HFFc6 (cell line): Measurements from ENCODE around the gene FSTL4. TPM values are rescaled to one million over a fixed set of nuclear protein-coding genes. Genes with fewer than 3 reads are reported as not detected.

Experiments
- DNase-seq: peaks from one replicate; pipeline ENCODE4 v3.0.0-alpha.2; 2018
- H3K27ac Mint-ChIP-seq: 2 replicates; pipeline ENCODE4 v1.8.0; 2020; ENCODE audit warnings: mild to moderate bottlenecking, mixed read lengths
- H3K27me3 Mint-ChIP-seq: 2 replicates; pipeline ENCODE4 v1.8.0; 2021; ENCODE audit warnings: mild to moderate bottlenecking, moderate library complexity, mixed read lengths; ENCODE audit not compliant: insufficient read depth
- H3K36me3 Mint-ChIP-seq: 2 replicates; pipeline ENCODE4 v1.8.0; 2021; ENCODE audit warnings: low read depth, mixed read lengths
- H3K4me1 Mint-ChIP-seq: 2 replicates; pipeline ENCODE4 v1.8.0; 2020; ENCODE audit warnings: low read depth, mixed read lengths
- H3K4me3 Mint-ChIP-seq: 2 replicates; pipeline ENCODE4 v1.8.0; 2020; ENCODE audit warnings: mild to moderate bottlenecking, moderate library complexity, mixed read lengths
- H3K9me3 Mint-ChIP-seq: 2 replicates; pipeline ENCODE4 v1.8.0; 2020; ENCODE audit warnings: mild to moderate bottlenecking, mixed read lengths
- CTCF ChIP-seq: fragments of 200-600 bp; sonication (generic); IDR thresholded peaks from 2 replicates; pipeline ENCODE4 v1.5.0; 2021; ENCODE audit warnings: antibody characterized with exemption, mild to moderate bottlenecking
- total RNA-seq, 6 experiments: library from RNA; stranded (reverse); fragmentation: NEBNext Ultra II Directional; extraction: Animal tissue kit (Norgen Biotek cat#: 25700); gene quantifications; 2 replicates in 1 of 6; 3 replicates in 5 of 6; pipeline ENCODE4 v1.2.3, GENCODE V29; 2021

The FSTL4 gene
- total RNA-seq, 6 experiments from 2014 or later: not detected

DNA sequence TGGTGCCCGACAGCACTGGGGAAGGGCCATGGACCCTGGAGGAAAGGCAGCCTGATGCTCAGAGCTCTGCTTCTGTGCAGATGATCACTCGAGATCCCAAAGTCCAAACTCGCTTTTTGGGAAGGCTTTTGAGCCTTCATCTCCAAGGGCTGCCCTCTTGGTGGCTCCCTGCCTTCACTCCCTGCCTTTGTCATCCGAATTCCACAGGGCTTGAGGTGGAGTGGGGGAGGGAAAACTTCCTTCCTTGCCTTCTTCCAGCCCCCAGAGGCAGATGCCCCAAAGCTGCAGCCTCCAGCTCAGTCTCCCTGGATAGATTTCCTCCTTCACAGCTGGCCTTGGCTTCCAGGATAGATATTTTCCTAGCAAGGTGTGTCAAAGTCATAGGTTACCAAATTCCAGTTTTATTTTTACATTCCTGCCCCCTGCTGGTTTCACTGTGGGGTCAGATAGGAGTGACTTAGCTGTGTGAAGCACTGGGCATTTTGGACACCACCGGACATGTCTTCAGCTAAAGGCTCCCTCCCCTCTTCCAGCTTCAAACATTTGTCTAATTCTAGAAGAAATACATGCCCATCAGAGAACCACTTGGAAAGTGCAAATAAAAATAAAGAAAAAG, 292.3 kb downstream of the FSTL4 start:
- no peaks in the 10 kb centered on the region for H3K4me1 Mint-ChIP-seq
- no peaks in the 10 kb centered on the region for H3K36me3 Mint-ChIP-seq
- TF ChIP-seq CTCF: peak; percentile 50
- H3K4me3 Mint-ChIP-seq: no peak overlapping the region
- DNase-seq: no peak
- no peak overlapping the region for H3K27ac Mint-ChIP-seq
- H3K27me3 Mint-ChIP-seq: peaks cover 26% of the 10 kb centered on the region
- H3K9me3 Mint-ChIP-seq: no peaks in the 10 kb centered on the region

DNA sequence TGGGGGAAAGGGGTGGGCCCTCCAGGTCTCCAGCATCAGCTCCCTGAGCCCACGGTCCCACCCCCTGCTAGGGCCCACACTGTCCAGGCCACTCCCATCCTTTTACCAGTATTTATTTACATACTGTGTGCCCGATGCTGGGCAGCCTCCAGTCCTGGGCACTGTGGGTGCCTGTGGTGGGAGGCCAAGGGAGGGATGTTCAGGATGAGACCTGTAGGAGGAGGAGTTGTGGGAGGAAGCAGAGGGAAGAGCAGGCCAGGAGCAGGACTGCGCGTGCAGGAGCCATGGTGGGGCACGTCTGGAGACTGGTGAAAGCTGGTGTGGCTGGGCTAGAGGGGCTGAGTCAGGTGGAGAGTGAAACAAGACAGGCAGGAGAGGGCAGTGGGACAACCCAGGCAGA, 293.1 kb downstream of the FSTL4 start:
- H3K27ac Mint-ChIP-seq: no peak overlapping the region
- no peak overlapping the region for H3K4me3 Mint-ChIP-seq
- TF ChIP-seq CTCF: no peak
- no peaks in the 10 kb centered on the region for H3K9me3 Mint-ChIP-seq
- H3K27me3 Mint-ChIP-seq: peaks cover 19% of the 10 kb centered on the region
- H3K4me1 Mint-ChIP-seq: no peaks in the 10 kb centered on the region
- no peaks in the 10 kb centered on the region for H3K36me3 Mint-ChIP-seq
- DNase-seq: no peak

DNA sequence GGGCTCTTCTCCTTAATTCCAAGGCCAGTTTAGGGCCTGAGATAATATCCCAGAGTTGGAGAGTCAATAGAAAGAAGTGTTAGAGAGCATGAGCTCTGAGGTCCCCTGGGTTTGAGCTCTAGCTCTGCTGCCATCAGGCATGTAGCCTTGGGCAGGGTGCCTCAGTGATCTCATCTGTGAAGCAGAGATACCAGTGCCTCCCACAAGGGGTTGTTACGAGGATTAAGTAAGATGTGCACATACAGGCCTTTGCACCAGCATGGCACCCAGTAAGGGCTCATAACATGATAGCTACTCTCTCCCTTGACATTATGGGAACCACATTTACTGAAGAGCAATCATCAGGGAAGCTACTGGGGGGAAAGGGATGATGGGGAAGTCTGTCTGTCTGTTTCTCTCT, 294.8 kb downstream of the FSTL4 start:
- no peak overlapping the region for H3K4me3 Mint-ChIP-seq
- no peaks in the 10 kb centered on the region for H3K4me1 Mint-ChIP-seq
- H3K36me3 Mint-ChIP-seq: no peaks in the 10 kb centered on the region
- no peak for DNase-seq
- H3K27ac Mint-ChIP-seq: no peak overlapping the region
- no peaks in the 10 kb centered on the region for H3K9me3 Mint-ChIP-seq
- no peak for TF ChIP-seq CTCF
- peaks cover 19% of the 10 kb centered on the region for H3K27me3 Mint-ChIP-seq

GRCh38 chr5:133316346-133317343, 295.7 kb downstream of the FSTL4 start:
- TF ChIP-seq CTCF: peak; percentile 64; the same call in 1 of the 2 replicates
- Mint-ChIP-seq H3K4me1 (no peaks in the 10 kb centered on the region), H3K27me3 (peaks cover 28% of the 10 kb centered on the region), H3K4me3 (no peak overlapping the region), H3K27ac (no peak overlapping the region), H3K36me3 (no peaks in the 10 kb centered on the region), H3K9me3 (no peaks in the 10 kb centered on the region)
- no peak for DNase-seq

GRCh38 chr5:133314086-133314485, 298.3 kb downstream of the FSTL4 start:
- no peaks in the 10 kb centered on the region for H3K36me3 Mint-ChIP-seq
- TF ChIP-seq CTCF: no peak
- no peaks in the 10 kb centered on the region for H3K4me1 Mint-ChIP-seq
- no peak overlapping the region for H3K4me3 Mint-ChIP-seq
- H3K9me3 Mint-ChIP-seq: no peaks in the 10 kb centered on the region
- H3K27me3 Mint-ChIP-seq: peaks cover 32% of the 10 kb centered on the region
- no peak overlapping the region for H3K27ac Mint-ChIP-seq
- no peak for DNase-seq
